B cell (primary cell): ENCODE results near the gene UNC5C. TPM values are rescaled to one million over a fixed set of nuclear protein-coding genes. Genes with fewer than 3 reads are reported as not detected.

ENCODE experiments used
- ATAC-seq: fragments of 200-7000 bp; cut with Tn5 transposase; one replicate; pipeline ENCODE4 v1.10.0; 2021; ENCODE audit warnings: low read depth, mild to moderate bottlenecking, moderate number of reproducible peaks, moderate library complexity
- CTCF ChIA-PET: fragments of 350-600 bp; sonication (Branson Sonifier 250); formaldehyde crosslinking; loops from one replicate; lab custom pipeline; 2021; ENCODE audit warnings: antibody characterized with exemption, inconsistent platforms; lab: Charles Lee
- POLR2A ChIA-PET: fragments of 350-600 bp; sonication (Branson Sonifier 250); formaldehyde crosslinking; loops from one replicate; lab custom pipeline; 2021; ENCODE audit warnings: antibody characterized with exemption; lab: Charles Lee
- DNase-seq: peaks from one replicate; pipeline ENCODE4 v3.0.0; 2013
- H2AFZ ChIP-seq: 2 replicates; pipeline ENCODE4 v1.6.1; 2012; ENCODE audit warnings: mild to moderate bottlenecking, low read depth, low read length; ENCODE audit not compliant: insufficient read depth, poor library complexity, severe bottlenecking
- H3K27ac ChIP-seq, 2 donors: 1 replicate in 1 of 2; 2 replicates in 1 of 2; pipeline ENCODE4 v1.5.1; 2012 to 2013; ENCODE audit warnings: low read length in 2 of 2, mild to moderate bottlenecking in 2 of 2, moderate library complexity in 1 of 2
- H3K27me3 ChIP-seq, 4 experiments: fragments of 200-600 bp in 1 of 4; sonication (generic) in 1 of 4; replicated peaks in 1 of 4; 1 replicate in 2 of 4; 2 replicates in 2 of 4; pipeline versions ENCODE4 v1.6.1 to v1.7.0; 2013 to 2016; ENCODE audit warnings: low read length in 3 of 4, mild to moderate bottlenecking in 2 of 4, mixed read lengths in 1 of 4, moderate library complexity in 1 of 4; ENCODE audit not compliant: insufficient read depth in 4 of 4, control insufficient read depth in 3 of 4; ENCODE audit errors: control extremely low read depth in 1 of 4
- H3K36me3 ChIP-seq, 2 experiments: replicated peaks in 1 of 2; 1 replicate in 1 of 2; 2 replicates in 1 of 2; pipeline versions ENCODE4 v1.6.1 to v1.7.1; 2013; ENCODE audit warnings: low read length in 1 of 2; ENCODE audit not compliant: insufficient read depth in 2 of 2, control insufficient read depth in 1 of 2; ENCODE audit errors: control extremely low read depth in 1 of 2, extremely low read depth in 1 of 2
- H3K4me1 ChIP-seq, 2 donors: fragments of 200-600 bp in 1 of 2; sonication (generic) in 1 of 2; 1 replicate in 1 of 2; 2 replicates in 1 of 2; pipeline versions ENCODE4 v1.5.1 to v1.6.1; 2013 to 2017; ENCODE audit warnings: low read length in 2 of 2; ENCODE audit not compliant: control insufficient read depth in 2 of 2, insufficient read depth in 2 of 2
- H3K4me2 ChIP-seq: replicated peaks from 2 replicates; pipeline ENCODE3; 2012; ENCODE audit warnings: mild to moderate bottlenecking, low read depth, low read length; ENCODE audit not compliant: poor library complexity, severe bottlenecking
- H3K4me3 ChIP-seq, 5 experiments: fragments of 200-600 bp in 1 of 5; sonication (generic) in 1 of 5; 1 replicate in 3 of 5; 2 replicates in 2 of 5; pipeline versions ENCODE4 v1.5.1 to v1.7.0; 2011 to 2016; ENCODE audit warnings: low read length in 4 of 5, mild to moderate bottlenecking in 4 of 5, low read depth in 2 of 5, control low read depth in 1 of 5, moderate library complexity in 1 of 5; ENCODE audit not compliant: insufficient read depth in 1 of 5; ENCODE audit errors: control extremely low read depth in 1 of 5, extremely low read depth in 1 of 5
- H3K79me2 ChIP-seq: fragments of 200-600 bp; sonication (generic); one replicate; pipeline ENCODE4 v1.6.0; 2016; ENCODE audit warnings: low read length; ENCODE audit not compliant: control insufficient read depth, insufficient read depth
- H3K9ac ChIP-seq: fragments of 200-600 bp; sonication (generic); 2 replicates; pipeline ENCODE4 v1.6.1; 2017; ENCODE audit warnings: mild to moderate bottlenecking, low read length, moderate library complexity
- H3K9me3 ChIP-seq, 3 donors: one replicate each; pipeline versions ENCODE4 v1.6.1 to v1.7.1; 2013; ENCODE audit warnings: low read length in 2 of 3; ENCODE audit not compliant: control insufficient read depth in 2 of 3, insufficient read depth in 1 of 3; ENCODE audit errors: control extremely low read depth in 1 of 3
- H4K20me1 ChIP-seq: 2 replicates; pipeline ENCODE4 v1.6.0; 2012; ENCODE audit warnings: mild to moderate bottlenecking, low read length; ENCODE audit not compliant: insufficient read depth, control insufficient read depth, poor library complexity, severe bottlenecking
- H3K27ac Mint-ChIP-seq: one replicate; pipeline ENCODE4 v1.8.0; 2021; ENCODE audit warnings: mixed read lengths
- H3K27me3 Mint-ChIP-seq: one replicate; pipeline ENCODE4 v1.8.0; 2021; ENCODE audit warnings: mixed read lengths
- H3K4me1 Mint-ChIP-seq: one replicate; pipeline ENCODE4 v1.8.0; 2021; ENCODE audit warnings: mixed read lengths
- H3K4me3 Mint-ChIP-seq: one replicate; pipeline ENCODE4 v1.8.0; 2021; ENCODE audit warnings: mixed read lengths
- H3K9me3 Mint-ChIP-seq: one replicate; pipeline ENCODE4 v1.8.0; 2022; ENCODE audit warnings: mixed read lengths; ENCODE audit not compliant: insufficient read depth
- EZH2 ChIP-seq: IDR thresholded peaks from 2 replicates; pipeline ENCODE4 v1.6.1; 2012; ENCODE audit warnings: borderline replicate concordance, low read depth, mild to moderate bottlenecking, moderate library complexity, low read length; ENCODE audit not compliant: insufficient read depth, poor library complexity, severe bottlenecking
- WGBS: methylation state at CpG from one replicate; pipeline ENCODE4 v1.1.5; 2013; ENCODE audit warnings: missing lambda C conversion rate; ENCODE audit not compliant: insufficient coverage; 5-methylcytosine and 5-hydroxymethylcytosine counted together
- intact Hi-C: fragments of 100-400 bp; cut with micrococcal nuclease; formaldehyde crosslinking; loops from one replicate; pipeline ENCODE4 v1.10.0; 2022
- polyA plus RNA-seq: library from polyadenylated mRNA; depleted of rRNA; stranded (reverse); fragments of >200 nt; gene quantifications from 2 replicates; pipeline ENCODE4 v1.2.3, GENCODE V29; 2012
- total RNA-seq, 2 donors: library from RNA; stranded (reverse); fragments of 120-200 nt in 1 of 2; gene quantifications; 1 replicate in 1 of 2; 2 replicates in 1 of 2; pipeline versions ENCODE4 v1.2.3 to v1.2.4, GENCODE V29; 2013 to 2022
- TF ChIP-seq, protein P1 (sequence below): fragments of 200-600 bp; IDR thresholded peaks from one replicate; pipeline ENCODE4 v1.8.0; 2022; ENCODE audit warnings: antibody characterized with exemption, mild to moderate bottlenecking

The UNC5C gene
- total and polyA plus RNA-seq, 2 donors (not counting 1 experiment from before 2014, with no cell fraction given), result not detected

DNA sequence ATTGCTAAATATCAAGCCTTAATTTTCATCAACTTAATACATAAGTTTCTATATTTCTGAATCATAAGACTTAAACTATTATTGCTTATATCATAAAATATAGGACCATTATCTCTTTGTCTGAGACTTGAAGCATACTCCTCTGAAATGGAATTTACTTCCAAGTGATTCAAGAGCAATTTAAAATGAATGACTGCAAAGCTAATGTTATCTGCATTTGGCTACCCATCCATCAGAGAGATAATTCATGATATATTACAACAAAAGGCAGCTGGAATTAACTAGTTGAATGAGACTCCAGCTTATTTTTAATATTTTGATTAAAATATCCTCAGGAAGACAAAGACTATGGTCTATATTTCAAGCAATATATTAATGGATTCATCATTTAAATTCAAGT lies 208.6 kb downstream of the UNC5C start:
- Mint-ChIP-seq H3K27me3 (no peaks in the 10 kb centered on the region), H3K9me3 (peaks cover 2% of the 10 kb centered on the region), H3K4me1 (no peaks in the 10 kb centered on the region), H3K27ac (no peak overlapping the region), H3K4me3 (no peak overlapping the region)
- DNase-seq (no peak), ATAC-seq (no peak)
- no peak overlapping the region for H3K4me3 ChIP-seq
- no peak overlapping the region for H3K27ac ChIP-seq
- no peaks in the 10 kb centered on the region for H3K27me3 ChIP-seq
- intact Hi-C loops, result no loop called here
- CTCF ChIA-PET, result no interaction called here
- H3K9ac ChIP-seq, result no peak overlapping the region
- POLR2A ChIA-PET, result no interaction called here
- H4K20me1 ChIP-seq, result no peaks in the 10 kb centered on the region
- no peak overlapping the region for H3K4me2 ChIP-seq
- no peak overlapping the region for H2AFZ ChIP-seq
- TF ChIP-seq, protein P1, sequence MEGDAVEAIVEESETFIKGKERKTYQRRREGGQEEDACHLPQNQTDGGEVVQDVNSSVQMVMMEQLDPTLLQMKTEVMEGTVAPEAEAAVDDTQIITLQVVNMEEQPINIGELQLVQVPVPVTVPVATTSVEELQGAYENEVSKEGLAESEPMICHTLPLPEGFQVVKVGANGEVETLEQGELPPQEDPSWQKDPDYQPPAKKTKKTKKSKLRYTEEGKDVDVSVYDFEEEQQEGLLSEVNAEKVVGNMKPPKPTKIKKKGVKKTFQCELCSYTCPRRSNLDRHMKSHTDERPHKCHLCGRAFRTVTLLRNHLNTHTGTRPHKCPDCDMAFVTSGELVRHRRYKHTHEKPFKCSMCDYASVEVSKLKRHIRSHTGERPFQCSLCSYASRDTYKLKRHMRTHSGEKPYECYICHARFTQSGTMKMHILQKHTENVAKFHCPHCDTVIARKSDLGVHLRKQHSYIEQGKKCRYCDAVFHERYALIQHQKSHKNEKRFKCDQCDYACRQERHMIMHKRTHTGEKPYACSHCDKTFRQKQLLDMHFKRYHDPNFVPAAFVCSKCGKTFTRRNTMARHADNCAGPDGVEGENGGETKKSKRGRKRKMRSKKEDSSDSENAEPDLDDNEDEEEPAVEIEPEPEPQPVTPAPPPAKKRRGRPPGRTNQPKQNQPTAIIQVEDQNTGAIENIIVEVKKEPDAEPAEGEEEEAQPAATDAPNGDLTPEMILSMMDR, result no peak
- TF ChIP-seq EZH2, result no peak
- no peaks in the 10 kb centered on the region for H3K36me3 ChIP-seq
- H3K4me1 ChIP-seq, result no peaks in the 10 kb centered on the region
- H3K79me2 ChIP-seq, result no peaks in the 10 kb centered on the region
- peaks cover 0 to 8% (median 0%) of the 10 kb centered on the region in 3 donors for H3K9me3 ChIP-seq

DNA sequence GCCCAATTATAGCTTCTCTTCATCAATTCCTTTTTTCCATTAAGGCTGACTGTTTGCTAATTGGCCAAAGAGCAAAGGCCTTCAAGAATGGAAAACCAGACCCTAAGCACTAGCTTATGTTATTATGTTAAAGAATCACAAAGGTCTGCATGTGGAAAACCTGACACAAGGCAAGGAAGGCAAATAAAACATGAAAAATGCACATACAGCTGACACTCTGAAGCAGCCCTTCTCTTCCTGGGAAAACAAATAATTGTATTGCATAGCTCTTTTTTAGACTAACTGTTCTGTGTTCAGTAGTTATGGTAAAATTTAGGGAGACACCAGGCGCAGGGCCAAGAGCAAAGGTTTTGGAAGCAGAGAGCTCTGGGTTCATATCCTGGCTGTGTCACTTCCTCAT lies 223.1 kb downstream of the UNC5C start:
- H3K4me2 ChIP-seq, result no peak overlapping the region
- Mint-ChIP-seq H3K4me3 (no peak overlapping the region), H3K27ac (no peak overlapping the region), H3K4me1 (no peaks in the 10 kb centered on the region), H3K9me3 (peaks cover 2% of the 10 kb centered on the region), H3K27me3 (no peaks in the 10 kb centered on the region)
- WGBS, result 83% methylated on average over 1 of the region's 1 CpG
- no peaks in the 10 kb centered on the region for H3K27me3 ChIP-seq
- no peak for TF ChIP-seq EZH2
- TF ChIP-seq, protein P1, result no peak
- no peak overlapping the region for H3K9ac ChIP-seq
- CTCF ChIA-PET, result no interaction called here
- H4K20me1 ChIP-seq, result no peaks in the 10 kb centered on the region
- no peaks in the 10 kb centered on the region for H3K36me3 ChIP-seq
- ATAC-seq, result no peak
- H3K4me3 ChIP-seq, result no peak overlapping the region
- POLR2A ChIA-PET, result no interaction called here
- intact Hi-C loops, result no loop called here
- H3K27ac ChIP-seq, result no peak overlapping the region
- H3K4me1 ChIP-seq, result no peaks in the 10 kb centered on the region
- H2AFZ ChIP-seq, result no peak overlapping the region
- DNase-seq, result no peak
- H3K79me2 ChIP-seq, result no peaks in the 10 kb centered on the region
- no peaks in the 10 kb centered on the region for H3K9me3 ChIP-seq
